ENCODE measurements around the gene ORMDL1.

The ORMDL1 gene

GRCh38 chr2:189783927-189784867 is at the start of gene ORMDL1, which contains the start of gene PMS1:
Gene ORMDL1 (minus strand): TSS chr2:189784339. CDS start chr2:189782595, 1,744 bp downstream.
Gene PMS1 (plus strand): TSS chr2:189784450. CDS start chr2:189791810, 7,360 bp downstream.
- peak; percentile 93 for DNase-seq (ENCODE audit: low read depth)

GRCh38 chr2:189830510-189830909 is 46.4 kb upstream of the ORMDL1 start:
- no peak for DNase-seq (ENCODE audit: low read depth)

- DNase-seq (ENCODE audit: low read depth), result no peak
Observed at GRCh38 chr2:189829102-189829833, 45.1 kb upstream of the ORMDL1 start.

- DNase-seq (ENCODE audit: low read depth), result no peak
Observed at GRCh38 chr2:189826039-189826438, 41.9 kb upstream of the ORMDL1 start.

GRCh38 chr2:189824694-189825396 is 40.7 kb upstream of the ORMDL1 start:
- no peak for DNase-seq (ENCODE audit: low read depth)

GRCh38 chr2:189821953-189822748 is 38.0 kb upstream of the ORMDL1 start:
- no peak for DNase-seq (ENCODE audit: low read depth)

- DNase-seq (ENCODE audit: low read depth), result no peak
Observed at GRCh38 chr2:189819297-189819704, 35.2 kb upstream of the ORMDL1 start.

- DNase-seq (ENCODE audit: low read depth), result no peak
Observed at GRCh38 chr2:189818249-189819038, 34.3 kb upstream of the ORMDL1 start.

- DNase-seq (ENCODE audit: low read depth), result no peak
Observed at GRCh38 chr2:189803431-189803830, 19.3 kb upstream of the ORMDL1 start.

- DNase-seq (ENCODE audit: low read depth), result no peak
Observed at GRCh38 chr2:189802396-189802912, 18.3 kb upstream of the ORMDL1 start.

GRCh38 chr2:189799531-189799930 is 15.4 kb upstream of the ORMDL1 start:
- DNase-seq (ENCODE audit: low read depth), result no peak

- DNase-seq (ENCODE audit: low read depth), result no peak
Observed at GRCh38 chr2:189799030-189799331, 14.8 kb upstream of the ORMDL1 start.

- no peak for DNase-seq (ENCODE audit: low read depth)
Observed at GRCh38 chr2:189798312-189799029, 14.3 kb upstream of the ORMDL1 start.

GRCh38 chr2:189797902-189798301 is 13.8 kb upstream of the ORMDL1 start:
- DNase-seq (ENCODE audit: low read depth), result no peak

- no peak for DNase-seq (ENCODE audit: low read depth)
Observed at GRCh38 chr2:189794310-189794709, 10.2 kb upstream of the ORMDL1 start.

- no peak for DNase-seq (ENCODE audit: low read depth)
Observed at GRCh38 chr2:189791338-189792042, 7.4 kb upstream of the ORMDL1 start.

- DNase-seq (ENCODE audit: low read depth), result no peak
Observed at GRCh38 chr2:189783451-189783926, 650 bp downstream of the ORMDL1 start.

- DNase-seq (ENCODE audit: low read depth), result no peak
Observed at GRCh38 chr2:189782221-189782671, 1.9 kb downstream of the ORMDL1 start.

GRCh38 chr2:189772212-189772611 is 11.9 kb downstream of the ORMDL1 start:
- no peak for DNase-seq (ENCODE audit: low read depth)
